IMR-90 (cell line): ENCODE measurements around the gene OR2J1. TPM values are rescaled to one million over a fixed set of nuclear protein-coding genes. Genes with fewer than 3 reads are reported as not detected.
A peak's percentile ranks its signal among the peaks of the same experiment; 100 is the strongest.

Source experiments
- ATAC-seq: fragments of 200-7000 bp; cut with Tn5 transposase; 2 replicates; pipeline ENCODE4 v1.9.1; 2020; ENCODE audit warnings: low read depth, mild to moderate bottlenecking, moderate library complexity
- BruUV-seq: library from RNA; stranded (reverse); fragments of 400-500 nt; replicated peaks from 2 replicates; lab custom pipeline; 2021; lab: Mats Ljungman, UMichigan
- CTCF ChIA-PET: fragments of 300-600 bp; formaldehyde crosslinking; extraction: SDS; loops from one replicate; lab custom pipeline; 2021; ENCODE audit warnings: antibody characterized with exemption; lab: Yijun Ruan, JAX
- POLR2A ChIA-PET: fragments of 300-600 bp; sonication (Branson Sonifier 250); formaldehyde crosslinking; loops from one replicate; lab custom pipeline; 2022; ENCODE audit warnings: antibody characterized with exemption; ENCODE audit not compliant: unreplicated experiment; lab: Charles Lee
- DNase-seq: peaks from one replicate; pipeline ENCODE4 v3.0.0; 2013
- H2AFZ ChIP-seq: replicated peaks from 2 replicates; pipeline ENCODE3; 2013; ENCODE audit warnings: low read length, mild to moderate bottlenecking; ENCODE audit not compliant: poor library complexity
- H2AK5ac ChIP-seq: 2 replicates; pipeline ENCODE4 v1.6.1; 2013; ENCODE audit warnings: low read depth, low read length, inconsistent platforms
- H2AK9ac ChIP-seq: replicated peaks from 2 replicates; pipeline ENCODE3; 2013; ENCODE audit warnings: mild to moderate bottlenecking, low read depth, low read length, moderate library complexity; ENCODE audit not compliant: poor library complexity
- H2BK120ac ChIP-seq: 2 replicates; pipeline ENCODE4 v1.6.1; 2013; ENCODE audit warnings: low read depth, low read length, inconsistent platforms
- H2BK15ac ChIP-seq: 3 replicates; pipeline ENCODE4 v1.6.1; 2013; ENCODE audit warnings: low read depth, low read length, inconsistent platforms
- H2BK20ac ChIP-seq: 2 replicates; pipeline ENCODE4 v1.6.1; 2013; ENCODE audit warnings: low read depth, mild to moderate bottlenecking, inconsistent platforms, low read length, moderate library complexity
- H2BK5ac ChIP-seq: 2 replicates; pipeline ENCODE4 v1.6.1; 2013; ENCODE audit warnings: mild to moderate bottlenecking, low read depth, low read length, inconsistent platforms; ENCODE audit not compliant: poor library complexity, severe bottlenecking
- H3K14ac ChIP-seq: replicated peaks from 2 replicates; pipeline ENCODE4 v1.6.1; 2013; ENCODE audit warnings: low read depth, low read length, inconsistent platforms
- H3K18ac ChIP-seq: 2 replicates; pipeline ENCODE4 v1.6.1; 2013; ENCODE audit warnings: low read depth, low read length, control low read depth
- H3K23ac ChIP-seq: 2 replicates; pipeline ENCODE4 v1.6.1; 2013; ENCODE audit warnings: low read depth, low read length, inconsistent platforms
- H3K27ac ChIP-seq: 2 replicates; pipeline ENCODE4 v1.5.1; 2013; ENCODE audit warnings: mild to moderate bottlenecking, control low read depth, low read length; ENCODE audit not compliant: insufficient read depth
- H3K27me3 ChIP-seq: 2 replicates; pipeline ENCODE4 v1.6.1; 2013; ENCODE audit warnings: low read length; ENCODE audit not compliant: control insufficient read depth, insufficient read depth
- H3K36me3 ChIP-seq: 2 replicates; pipeline ENCODE4 v1.6.1; 2013; ENCODE audit warnings: low read length, mixed read lengths; ENCODE audit not compliant: control insufficient read depth, insufficient read depth
- H3K4ac ChIP-seq: 2 replicates; pipeline ENCODE4 v1.6.1; 2013; ENCODE audit warnings: low read depth, low read length, inconsistent platforms
- H3K4me1 ChIP-seq: 2 replicates; pipeline ENCODE4 v1.6.1; 2013; ENCODE audit warnings: low read length, mixed read lengths; ENCODE audit not compliant: control insufficient read depth, insufficient read depth
- H3K4me2 ChIP-seq: 2 replicates; pipeline ENCODE4 v1.6.1; 2013; ENCODE audit warnings: low read depth, mild to moderate bottlenecking, control low read depth, low read length, moderate library complexity
- H3K4me3 ChIP-seq: 2 replicates; pipeline ENCODE4 v1.5.1; 2013; ENCODE audit warnings: low read depth, mild to moderate bottlenecking, control low read depth, low read length, moderate library complexity; ENCODE audit not compliant: insufficient read depth
- H3K56ac ChIP-seq: 2 replicates; pipeline ENCODE4 v1.6.1; 2013; ENCODE audit warnings: low read length, inconsistent platforms; ENCODE audit not compliant: insufficient read depth; ENCODE audit errors: extremely low read depth
- H3K79me1 ChIP-seq, 2 experiments: 2 replicates each; pipeline ENCODE4 v1.6.1; 2013; ENCODE audit warnings: low read length in 2 of 2, inconsistent platforms in 1 of 2, low read depth in 1 of 2
- H3K9ac ChIP-seq: 2 replicates; pipeline ENCODE4 v1.6.1; 2013; ENCODE audit warnings: low read depth, low read length, control low read depth
- H3K9me1 ChIP-seq: 2 replicates; pipeline ENCODE4 v1.6.1; 2013; ENCODE audit warnings: low read length, inconsistent platforms; ENCODE audit not compliant: insufficient read depth
- H3K9me3 ChIP-seq: 2 replicates; pipeline ENCODE4 v1.6.1; 2013; ENCODE audit warnings: low read length; ENCODE audit not compliant: control insufficient read depth, insufficient read depth
- H4K20me1 ChIP-seq: 2 replicates; pipeline ENCODE4 v1.6.1; 2013; ENCODE audit warnings: low read length, inconsistent platforms; ENCODE audit not compliant: insufficient read depth
- H4K5ac ChIP-seq: 2 replicates; pipeline ENCODE4 v1.6.1; 2013; ENCODE audit warnings: mild to moderate bottlenecking, low read depth, low read length, control low read depth
- H4K8ac ChIP-seq, 2 experiments: 2 replicates each; pipeline ENCODE4 v1.6.1; 2013; ENCODE audit warnings: low read depth in 2 of 2, low read length in 2 of 2, control low read depth in 1 of 2, inconsistent platforms in 1 of 2
- H4K91ac ChIP-seq: 2 replicates; pipeline ENCODE4 v1.6.1; 2013; ENCODE audit warnings: low read depth, low read length, inconsistent platforms; ENCODE audit not compliant: insufficient read depth
- CEBPB ChIP-seq: IDR thresholded peaks from 2 replicates; pipeline ENCODE4 v1.6.1; 2012; ENCODE audit warnings: low read depth, low read length, improper control_type of control experiment
- RCOR1 ChIP-seq: IDR thresholded peaks from 2 replicates; pipeline ENCODE4 v1.6.1; 2012; ENCODE audit warnings: mild to moderate bottlenecking, low read length, improper control_type of control experiment; ENCODE audit not compliant: insufficient replicate concordance
- SMC3 ChIP-seq: fragments of 150-350 bp; IDR thresholded peaks from 2 replicates; pipeline ENCODE4 v1.6.1; 2016; ENCODE audit warnings: low read depth, mild to moderate bottlenecking, antibody characterized with exemption, low read length, moderate library complexity
- WGBS, 2 experiments: methylation state at CpG; one replicate each; pipeline versions ENCODE4 v1.1.5 to v1.1.7; 2013; ENCODE audit warnings: missing lambda C conversion rate in 2 of 2; ENCODE audit not compliant: insufficient read length in 1 of 2; ENCODE audit errors: extremely low coverage in 2 of 2; 5-methylcytosine and 5-hydroxymethylcytosine counted together
- dilution Hi-C: fragments of 300-500 bp; cut with HindIII; formaldehyde crosslinking; loops from one replicate; pipeline ENCODE4 v1.14.3; 2018; ENCODE audit warnings: low sequenced_read_pairs; ENCODE audit not compliant: unreplicated experiment
- in situ Hi-C: fragments of 300-500 bp; cut with MboI; formaldehyde crosslinking; loops from 3 replicates; pipeline ENCODE4 v1.14.3; 2019; ENCODE audit warnings: low sequenced_read_pairs, inconsistent platforms, mixed read lengths
- intact Hi-C: fragments of 100-400 bp; cut with micrococcal nuclease; formaldehyde crosslinking; loops from 2 replicates; pipeline ENCODE4 v1.10.0; 2022
- polyA plus RNA-seq, 3 experiments: library from polyadenylated mRNA; depleted of rRNA; stranded (reverse); fragments of >200 nt; gene quantifications; 2 replicates each; pipeline ENCODE4 v1.2.3, GENCODE V29; 2012; ENCODE audit warnings: low replicate concordance in 1 of 3
- total RNA-seq: library from RNA; depleted of rRNA; stranded (reverse); fragments of >200 nt; gene quantifications from 2 replicates; pipeline ENCODE4 v1.2.3, GENCODE V29; 2012

Gene OR2J1
- total and polyA plus RNA-seq, 2 of the 4 experiments (the other 2 are of a cell fraction) = not detected

- Histone ChIP-seq H3K14ac (no peak overlapping the region), H4K91ac (no peak overlapping the region), H2AK5ac (no peak overlapping the region), H2BK120ac (no peak overlapping the region), H3K9me1 (no peaks in the 10 kb centered on the region), H3K79me1 (no peaks in the 10 kb centered on the region), H3K27ac (no peak overlapping the region), H3K27me3 (no peaks in the 10 kb centered on the region), H3K23ac (no peak overlapping the region), H4K8ac (no peak overlapping the region), H3K4me3 (no peak overlapping the region), H2AFZ (no peak overlapping the region), H3K4me1 (no peaks in the 10 kb centered on the region), H2BK5ac (no peak overlapping the region), H4K20me1 (no peaks in the 10 kb centered on the region), H3K4ac (no peak overlapping the region), H2AK9ac (no peak overlapping the region), H2BK20ac (no peak overlapping the region), H2BK15ac (no peak overlapping the region), H3K56ac (no peak overlapping the region), H3K9ac (no peak overlapping the region), H3K9me3 (peaks cover 5% of the 10 kb centered on the region), H3K36me3 (no peaks in the 10 kb centered on the region), H3K18ac (no peak overlapping the region), H4K5ac (no peak overlapping the region), H3K4me2 (no peak overlapping the region)
- dilution Hi-C loops (no loop called here), in situ Hi-C loops (no loop called here), intact Hi-C loops (no loop called here)
- POLR2A ChIA-PET = no interaction called here
- DNase-seq = no peak
- BruUV-seq = no TSS peak
- no peak for TF ChIP-seq SMC3
- TF ChIP-seq RCOR1 = no peak
- TF ChIP-seq CEBPB = peak; percentile 19; the same call in 1 of the 2 replicates
- CTCF ChIA-PET = no interaction called here
- no CpG with 5 or more reads among the region's 1 CpG for WGBS, 2 experiments
- no peak for ATAC-seq
These were observed 20.1 kb upstream of the OR2J1 start for GRCh38 chr6:29079203-29079602.
